Measurements from ENCODE around the gene LRRTM3.

- no peak for TF ChIP-seq CTCF (IDR thresholded peaks at IDR 0.05 in 8 of 11, conservative IDR thresholded peaks at IDR 0.05 in 3 of 11)
- TF ChIP-seq POLR2A (IDR thresholded peaks at IDR 0.05) = no peak
- TF ChIP-seq POLR2AphosphoS5 (IDR thresholded peaks at IDR 0.05) = no peak
Observed at GRCh38 chr10:67005981-67006380, 80.1 kb downstream of the LRRTM3 start.

Data from spleen (tissue), 7 donors.